NCI-H524 (cell line): ENCODE data around the gene IRX6.

Experiments used
- DNase-seq, 2 experiments: peaks; one replicate each; lab custom pipeline; 2025; lab: John Stamatoyannopoulos, UW

The IRX6 gene

DNA sequence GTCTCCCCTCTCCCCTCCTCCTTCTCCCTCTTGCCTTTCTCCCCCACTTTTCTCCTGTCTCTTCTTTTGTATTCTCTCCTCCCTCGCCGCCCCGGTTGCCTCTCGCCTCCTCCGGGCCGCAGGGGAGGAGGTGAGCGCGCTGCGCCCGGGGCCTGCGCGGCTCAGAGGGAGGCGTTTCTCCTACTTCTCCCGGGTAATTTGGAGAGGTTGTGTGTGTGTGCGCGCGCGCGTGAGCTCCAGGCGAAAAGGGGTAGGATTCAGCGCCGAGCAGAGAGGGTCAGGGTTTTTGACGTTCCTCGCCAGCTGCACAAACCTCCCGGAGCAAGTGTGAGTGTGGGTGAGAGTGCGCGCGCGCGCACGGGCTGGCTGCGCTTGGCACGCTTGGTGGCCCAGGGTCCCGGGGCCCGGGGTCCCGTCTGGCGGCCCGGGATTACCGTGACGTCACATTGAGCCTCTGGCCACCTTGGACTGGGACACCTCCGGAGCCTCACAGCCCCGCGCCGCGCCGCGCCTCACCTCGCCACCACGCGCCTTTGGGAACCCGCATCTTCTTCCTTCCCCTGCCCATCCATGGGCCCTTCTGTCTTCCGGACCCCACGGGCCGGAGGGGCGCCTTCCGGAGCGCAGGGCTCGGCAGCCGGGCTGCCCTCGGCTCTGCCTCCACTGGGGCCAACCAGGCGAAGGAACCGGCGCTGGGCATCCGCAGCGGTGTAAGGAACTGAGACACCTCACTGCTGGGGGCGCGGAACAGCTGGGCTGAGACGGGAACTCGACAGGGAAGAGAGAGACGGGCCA is 479 bp downstream of the IRX6 start:
- DNase-seq, result peak in 1 of 2 experiments; percentile 23

GRCh38 chr16:55325080-55325447 is 1.1 kb downstream of the IRX6 start:
- no peak for DNase-seq

GRCh38 chr16:55325458-55326109 is 1.6 kb downstream of the IRX6 start:
- DNase-seq, result no peak

GRCh38 chr16:55326261-55327092 is 2.5 kb downstream of the IRX6 start:
- no peak for DNase-seq

DNA sequence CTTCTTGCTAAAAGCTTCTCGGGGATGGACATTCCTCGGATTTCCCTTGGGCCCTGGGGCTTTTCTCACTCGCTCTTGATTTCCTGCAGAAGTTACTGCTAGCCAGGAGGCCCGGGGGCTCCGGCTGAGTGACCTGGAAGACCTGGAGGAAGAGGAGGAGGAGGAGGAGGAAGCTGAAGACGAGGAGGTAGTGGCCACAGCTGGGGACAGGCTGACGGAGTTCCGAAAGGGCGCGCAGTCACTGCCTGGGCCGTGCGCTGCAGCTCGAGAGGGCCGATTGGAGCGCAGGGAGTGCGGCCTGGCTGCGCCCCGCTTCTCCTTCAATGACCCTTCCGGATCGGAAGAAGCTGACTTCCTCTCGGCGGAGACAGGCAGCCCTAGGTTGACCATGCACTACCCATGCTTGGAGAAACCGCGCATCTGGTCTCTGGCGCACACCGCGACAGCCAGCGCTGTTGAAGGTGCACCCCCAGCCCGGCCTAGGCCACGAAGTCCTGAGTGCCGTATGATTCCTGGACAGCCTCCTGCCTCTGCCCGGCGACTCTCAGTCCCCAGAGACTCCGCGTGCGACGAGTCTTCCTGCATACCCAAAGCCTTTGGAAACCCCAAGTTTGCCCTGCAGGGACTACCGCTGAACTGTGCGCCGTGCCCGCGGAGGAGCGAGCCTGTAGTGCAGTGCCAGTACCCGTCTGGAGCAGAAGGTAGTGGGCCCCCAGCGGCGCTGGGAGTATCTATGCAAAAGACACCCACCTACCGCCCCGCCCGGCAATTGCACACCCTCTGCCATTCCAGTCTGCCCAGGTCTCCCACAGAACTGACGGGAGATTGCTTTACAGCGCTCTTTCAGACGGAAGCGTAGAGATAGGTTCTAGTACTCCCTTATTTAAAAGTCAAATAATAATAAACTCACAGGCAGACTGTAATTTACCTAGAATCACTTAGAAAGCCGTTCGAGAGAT is 4.9 kb downstream of the IRX6 start:
- DNase-seq, result no peak

GRCh38 chr16:55329791-55330428 is 5.9 kb downstream of the IRX6 start:
- DNase-seq, result no peak

DNA sequence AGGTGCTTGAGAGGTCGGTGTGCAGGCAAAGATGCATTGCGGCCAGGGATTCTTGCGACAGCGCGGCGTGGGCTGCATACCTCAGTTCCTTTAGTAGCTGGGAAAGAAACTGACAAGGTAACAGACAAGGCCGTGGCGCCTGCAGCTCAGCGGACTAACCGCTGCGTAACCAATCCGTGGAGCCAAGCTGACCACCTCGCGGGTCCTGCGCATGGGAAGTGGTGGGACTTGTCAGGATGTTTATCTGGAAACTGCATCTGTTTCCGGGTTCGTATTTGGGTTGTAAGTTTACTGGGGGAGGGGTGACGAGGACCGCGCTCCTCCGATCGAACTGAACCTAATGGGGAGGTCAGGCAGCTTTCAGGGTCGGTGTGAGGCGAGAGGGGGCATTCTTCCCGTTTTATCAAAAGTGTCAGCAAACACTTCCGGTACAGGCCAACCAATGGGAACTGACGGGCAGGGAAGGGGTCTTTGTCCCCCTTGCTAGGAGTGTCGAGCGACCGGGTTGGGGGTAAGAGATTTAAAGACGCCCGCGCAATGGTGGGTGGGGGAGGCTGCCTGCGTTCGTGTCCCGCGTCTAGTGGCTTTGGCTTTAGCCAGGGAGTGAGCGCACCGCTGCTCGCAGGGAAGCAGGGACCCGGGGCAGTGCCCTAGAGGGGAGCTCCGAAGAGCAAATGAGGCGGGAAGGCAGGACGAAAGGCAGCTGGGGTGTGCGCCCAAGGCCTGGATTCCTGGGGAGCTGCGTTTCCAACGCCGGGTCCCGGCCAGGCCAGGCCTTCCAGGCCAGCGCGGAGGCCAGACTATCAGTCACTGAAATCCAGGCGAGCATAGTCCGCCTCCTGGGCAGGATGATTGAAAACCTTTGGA is 7.0 kb downstream of the IRX6 start:
- DNase-seq, result no peak

GRCh38 chr16:55331648-55332185 is 7.7 kb downstream of the IRX6 start:
- no peak for DNase-seq

GRCh38 chr16:55333684-55334083 is 9.7 kb downstream of the IRX6 start:
- DNase-seq, result no peak

- DNase-seq, result no peak
Observed at GRCh38 chr16:55338646-55339045, 14.6 kb downstream of the IRX6 start.

DNA sequence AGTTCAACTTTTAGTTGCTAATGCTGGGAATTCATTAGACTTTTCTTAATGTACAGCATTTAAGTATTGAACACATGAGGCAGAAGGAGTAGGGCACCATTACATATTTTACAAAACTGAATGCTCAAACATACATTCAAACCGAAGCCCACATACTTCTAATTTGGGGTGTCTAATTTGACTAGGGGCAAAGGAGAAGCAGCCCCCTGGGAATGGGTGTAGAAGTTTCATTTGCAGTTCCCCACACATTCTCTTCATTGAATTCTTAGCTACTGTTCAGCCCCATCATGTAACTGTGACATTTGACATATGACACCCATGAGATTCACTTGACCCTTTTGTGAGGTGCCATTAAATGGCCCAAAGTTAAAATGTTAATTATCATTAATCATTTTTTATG is 16.4 kb downstream of the IRX6 start:
- no peak for DNase-seq

DNA sequence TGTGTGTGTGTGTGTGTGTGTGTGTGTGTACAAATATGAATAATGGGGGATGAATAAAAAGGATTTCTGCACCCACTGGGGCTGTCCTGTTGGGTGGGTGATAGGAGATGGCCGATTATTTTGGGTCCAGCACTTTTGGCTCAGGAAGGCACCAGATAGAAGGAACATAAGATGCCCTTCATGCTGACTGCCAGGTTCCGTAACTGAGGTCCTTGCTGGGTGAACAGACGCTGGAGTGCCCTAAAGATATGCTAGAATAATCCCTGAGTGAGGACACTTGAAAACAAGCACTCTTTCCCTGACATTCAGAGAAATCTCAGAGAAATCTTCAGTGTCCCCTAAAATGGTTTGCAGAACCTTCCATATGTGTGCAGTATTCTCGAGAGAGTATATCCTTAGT is 17.7 kb downstream of the IRX6 start:
- peak in 1 of 2 experiments; percentile 43 for DNase-seq

DNA sequence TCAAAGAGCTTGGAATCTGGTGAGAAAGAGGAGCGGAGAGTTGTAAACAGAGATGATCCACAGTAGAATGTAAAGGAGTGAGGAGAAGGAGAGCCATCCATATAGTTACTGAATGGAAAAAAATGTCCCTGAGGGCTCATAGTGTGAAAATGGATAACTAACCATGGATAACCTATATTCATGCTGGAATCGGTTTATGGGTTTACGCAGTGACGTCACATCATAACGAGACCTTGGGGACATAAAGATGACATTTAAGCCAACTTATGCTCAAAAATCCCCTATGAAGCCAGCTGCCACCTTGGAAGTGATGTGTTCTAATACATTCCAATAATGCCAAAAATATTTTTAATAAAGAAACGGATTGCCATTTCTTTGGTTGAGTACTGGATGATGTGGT is 22.5 kb downstream of the IRX6 start:
- no peak for DNase-seq

DNA sequence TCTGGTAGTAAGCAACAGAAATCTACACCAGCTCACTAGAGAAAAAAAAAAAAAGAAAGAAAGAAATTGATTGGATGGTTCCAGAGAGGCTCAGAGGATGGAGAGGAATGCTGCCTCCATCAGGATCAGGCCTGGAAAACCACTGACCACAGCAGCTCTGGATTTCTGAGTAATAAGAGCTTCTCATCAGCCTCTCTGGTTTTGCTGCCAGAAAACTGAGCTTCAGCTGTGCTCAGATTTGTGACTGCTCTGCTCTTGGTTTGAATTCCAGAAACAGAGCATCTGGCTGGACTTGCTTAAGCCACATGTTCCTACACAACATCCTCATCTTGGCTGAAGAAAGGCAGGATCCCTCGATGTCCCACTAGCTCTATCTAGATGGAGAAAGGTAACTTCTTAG is 25.9 kb downstream of the IRX6 start:
- DNase-seq, result no peak

DNA sequence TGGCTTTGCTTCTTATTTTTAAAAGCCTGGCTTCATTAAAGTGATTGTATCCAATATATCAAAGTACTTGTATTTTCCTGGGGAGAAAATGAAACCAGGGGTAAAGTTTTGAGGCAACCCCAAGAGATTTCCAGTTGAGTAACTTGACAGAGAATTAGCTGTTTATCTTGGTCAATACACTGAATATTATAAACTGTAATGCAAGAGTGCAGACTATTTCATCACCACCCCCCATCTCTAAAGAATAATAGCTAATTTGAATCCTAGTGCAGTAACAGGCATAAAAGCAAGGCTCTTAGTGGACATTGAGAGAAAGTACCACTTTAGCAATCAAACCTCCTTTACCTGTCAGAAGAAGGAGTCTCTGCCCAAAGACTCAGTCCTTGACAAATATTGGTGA is 27.0 kb downstream of the IRX6 start:
- no peak for DNase-seq

GRCh38 chr16:55351936-55352335 is 27.9 kb downstream of the IRX6 start:
- no peak for DNase-seq

DNA sequence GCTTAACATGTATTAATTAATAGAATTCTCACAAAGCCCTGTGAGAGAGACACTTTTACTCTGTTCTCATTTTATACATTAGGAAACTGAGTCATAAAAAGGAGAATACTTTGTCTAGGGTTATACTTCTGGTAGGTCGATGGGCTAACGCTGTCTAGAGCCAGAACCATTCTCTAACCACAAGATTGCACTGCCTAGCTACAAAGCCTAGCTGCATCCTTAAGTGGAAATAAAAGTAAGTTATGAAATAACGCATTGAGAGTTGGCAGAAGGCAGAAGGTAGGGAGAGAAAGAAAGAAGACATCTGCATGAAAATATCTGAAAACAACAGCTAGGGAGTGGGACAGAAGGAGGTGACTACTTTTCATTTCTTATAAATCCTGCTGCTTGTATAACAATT is 33.2 kb downstream of the IRX6 start:
- no peak for DNase-seq

DNA sequence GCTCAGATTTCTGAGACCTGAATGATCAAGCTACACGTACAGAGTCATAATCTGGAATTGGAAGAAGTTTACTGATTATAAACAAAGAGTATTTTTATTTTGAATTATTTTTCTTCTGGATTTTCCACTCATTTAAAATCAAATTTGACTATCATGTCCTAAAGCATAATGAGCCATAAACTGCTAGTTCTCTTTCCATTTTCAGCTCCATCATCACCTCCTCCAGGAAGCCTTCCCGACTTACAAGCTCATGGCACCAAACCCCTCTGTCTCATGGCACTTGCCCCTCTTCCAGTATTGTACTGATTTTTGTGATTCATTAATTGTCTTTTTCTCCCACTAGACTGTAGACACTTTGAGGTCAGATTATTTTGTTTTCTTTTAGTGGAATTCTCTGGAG is 35.9 kb downstream of the IRX6 start:
- no peak for DNase-seq

DNA sequence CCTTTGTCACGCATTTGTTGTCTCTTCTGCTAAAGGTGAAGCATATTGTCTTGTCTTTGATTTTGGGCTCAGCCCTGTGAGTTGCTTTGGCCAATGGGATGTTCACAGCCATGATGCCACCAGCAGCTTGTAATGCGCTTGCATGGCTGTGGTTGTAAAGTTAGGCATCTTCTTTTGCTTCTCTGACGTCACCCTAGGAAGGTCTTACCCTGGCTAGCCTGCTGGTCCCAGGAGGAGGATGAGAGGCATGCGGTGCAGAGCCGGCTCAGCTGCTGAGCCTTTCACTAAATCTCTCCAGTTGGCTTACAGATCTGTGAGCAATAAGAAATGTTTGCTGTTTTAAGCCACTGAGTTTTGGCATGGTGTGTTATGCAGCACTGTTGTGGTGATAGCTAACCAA is 40.8 kb downstream of the IRX6 start:
- DNase-seq, result no peak

DNA sequence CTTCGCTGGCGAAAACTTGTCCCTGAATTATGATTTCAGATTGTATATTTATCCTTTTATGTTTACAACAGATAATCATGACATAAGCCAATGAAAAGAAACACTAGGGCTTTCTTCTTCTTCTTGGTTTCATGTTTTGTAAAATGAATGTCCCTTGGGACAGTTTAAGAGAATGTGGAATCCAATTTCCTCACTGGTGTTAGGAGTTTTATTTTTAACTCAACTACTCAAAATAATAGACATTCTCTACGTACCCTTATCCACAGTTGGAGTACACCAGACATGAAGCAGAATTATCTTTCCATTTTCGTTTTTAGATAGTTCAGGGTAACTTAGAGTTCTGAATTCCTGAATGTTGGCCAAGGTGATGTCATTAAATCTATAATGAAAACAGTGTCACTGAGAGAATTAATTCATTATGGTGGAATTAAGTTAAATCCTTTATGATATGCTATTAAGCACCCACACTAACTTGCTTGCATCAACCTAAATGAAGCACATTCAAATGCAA is 43.4 kb downstream of the IRX6 start:
- no peak for DNase-seq
